ENCODE data around the gene DSG3. TPM values are rescaled to one million over a fixed set of nuclear protein-coding genes. Genes with fewer than 3 reads are reported as not detected.

The DSG3 gene
- total and polyA plus RNA-seq, 2 of the 8 experiments (the other 6 are each of a cell fraction or from before 2014, with no cell fraction given): 0.03 to 0.07 TPM

DNA sequence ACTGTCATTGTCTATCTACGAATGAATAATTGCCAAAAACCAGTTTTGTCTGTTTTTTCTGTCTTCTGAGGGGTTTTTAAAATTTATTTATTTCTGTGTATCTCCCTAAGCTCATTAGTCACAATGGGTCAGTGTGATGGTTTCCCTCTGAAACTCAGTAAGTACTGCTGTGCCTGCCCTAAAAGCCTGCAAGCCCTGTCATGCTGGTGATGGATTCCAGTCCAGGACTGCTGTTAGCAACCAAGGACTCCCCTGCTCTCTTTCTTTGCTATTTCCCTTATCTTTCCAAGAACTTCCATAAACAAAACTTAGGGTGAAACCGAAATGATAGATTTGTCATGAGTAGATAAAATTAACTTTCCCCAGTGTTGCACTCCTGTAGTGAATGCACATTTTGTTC is 38.6 kb downstream of the DSG3 start:
- Histone ChIP-seq H3K56ac (replicated peaks; ENCODE audit: insufficient read length, low read depth, low read length) (no peak overlapping the region), H3K9me3 (ENCODE audit: insufficient read depth in 2 of 2, low read depth in 1 of 2, low read length in 1 of 2) (no peaks in the 10 kb centered on the region), H3K23me2 (ENCODE audit: low read depth, low read length) (no peaks in the 10 kb centered on the region), H4K8ac (ENCODE audit: extremely low read depth, insufficient read depth, low read length) (no peak overlapping the region), H3K4me1 (replicated peaks in 1 of 4; ENCODE audit: control insufficient read depth in 3 of 4, insufficient read depth in 4 of 4, low read length in 3 of 4) (no peaks in the 10 kb centered on the region), H3K79me1 (ENCODE audit: low read depth, low read length) (no peaks in the 10 kb centered on the region), H4K20me1 (replicated peaks in 1 of 2; ENCODE audit: control insufficient read depth in 1 of 2, insufficient read depth in 2 of 2, low read length in 2 of 2) (no peaks in the 10 kb centered on the region), H3K23ac (ENCODE audit: insufficient read length) (no peak overlapping the region), H3K4ac (replicated peaks; ENCODE audit: insufficient read length, low read depth, low read length) (no peak overlapping the region), H3K27me3 (replicated peaks in 1 of 4; ENCODE audit: control insufficient read depth in 3 of 4, extremely low read depth in 1 of 4, insufficient read depth in 3 of 4, low read length in 3 of 4) (no peaks in the 10 kb centered on the region), H3K4me2 (ENCODE audit: insufficient read depth in 1 of 2, low read depth in 2 of 2, low read length in 2 of 2) (no peak overlapping the region), H3K4me3 (ENCODE audit: extremely low read depth in 1 of 4, insufficient read depth in 2 of 4, low read depth in 3 of 4, low read length in 4 of 4) (no peak overlapping the region), H3K79me2 (ENCODE audit: control insufficient read depth in 1 of 2, insufficient read depth in 2 of 2, low read length in 2 of 2) (no peaks in the 10 kb centered on the region), H3K36me3 (ENCODE audit: control insufficient read depth in 2 of 4, insufficient read depth in 4 of 4, low read length in 3 of 4) (no peaks in the 10 kb centered on the region), H3K9ac (replicated peaks in 1 of 4; ENCODE audit: extremely low read depth in 1 of 4, low read depth in 3 of 4, low read length in 3 of 4) (no peak overlapping the region), H4K91ac (replicated peaks; ENCODE audit: insufficient read length, low read length) (no peak overlapping the region), H2AK5ac (ENCODE audit: low read depth, low read length) (no peak overlapping the region), H4K5ac (ENCODE audit: insufficient read length, low read depth, low read length) (no peak overlapping the region), H2AFZ (ENCODE audit: low read length) (no peak overlapping the region), H2BK20ac (ENCODE audit: low read length) (no peak overlapping the region), H2BK12ac (ENCODE audit: low read depth, low read length) (no peak overlapping the region), H3K18ac (ENCODE audit: extremely low read depth, low read length) (no peak overlapping the region), H3K14ac (ENCODE audit: insufficient read length) (no peak overlapping the region), H2BK5ac (ENCODE audit: low read depth, low read length) (no peak overlapping the region), H2BK120ac (replicated peaks; ENCODE audit: low read depth, low read length) (no peak overlapping the region), H3K27ac (ENCODE audit: low read depth, low read length) (no peak overlapping the region), H2BK15ac (ENCODE audit: low read length) (no peak overlapping the region)
- FAIRE-seq (no peak), DNase-seq (ENCODE audit: low read depth in 1 of 2, low spot score in 2 of 2) (no peak)
- POLR2A ChIA-PET (ENCODE audit: partially characterized antibody): no interaction called here
- CTCF ChIA-PET (ENCODE audit: partially characterized antibody): no interaction called here
- WGBS, 2 experiments (ENCODE audit: extremely low coverage in 1 of 2, insufficient coverage in 1 of 2, insufficient read length in 1 of 2, insufficient replicate concordance in 2 of 2, low coverage in 1 of 2, low lambda C conversion rate in 2 of 2, missing lambda C conversion rate in 1 of 2): 88% methylated on average over 2 of the region's 2 CpGs; no CpG with 5 or more reads in 1 of the 2 experiments
- no peak for TF ChIP-seq RXRA (IDR thresholded peaks at IDR 0.05; ENCODE audit: insufficient read depth, low read depth, low read length)

Measured in H1 (cell line).